Right renal cortex interstitium (tissue), 3 donors: ENCODE results near the gene DHCR7. TPM values are rescaled to one million over a fixed set of nuclear protein-coding genes. Genes with fewer than 3 reads are reported as not detected.

Experiments used
- DNase-seq, 3 donors: peaks; one replicate each; pipeline ENCODE4 v3.0.0-alpha.2; 2013; ENCODE audit warnings: low read depth in 3 of 3, low spot score in 2 of 3
- polyA plus RNA-seq, 3 donors: library from polyadenylated mRNA; unstranded; fragments of 120-200 nt; gene quantifications; one replicate each; pipeline ENCODE4 v1.2.1, GENCODE V29; 2013; ENCODE audit not compliant: insufficient read length in 3 of 3

The DHCR7 gene
- polyA plus RNA-seq, 3 donors: 39.0 to 40.2 (median 39.3) TPM

GRCh38 chr11:71387784-71388636, 60.2 kb downstream of the DHCR7 start:
- no peak for DNase-seq

- no peak for DNase-seq
These were observed 61.0 kb downstream of the DHCR7 start for GRCh38 chr11:71387200-71387599.

DNA sequence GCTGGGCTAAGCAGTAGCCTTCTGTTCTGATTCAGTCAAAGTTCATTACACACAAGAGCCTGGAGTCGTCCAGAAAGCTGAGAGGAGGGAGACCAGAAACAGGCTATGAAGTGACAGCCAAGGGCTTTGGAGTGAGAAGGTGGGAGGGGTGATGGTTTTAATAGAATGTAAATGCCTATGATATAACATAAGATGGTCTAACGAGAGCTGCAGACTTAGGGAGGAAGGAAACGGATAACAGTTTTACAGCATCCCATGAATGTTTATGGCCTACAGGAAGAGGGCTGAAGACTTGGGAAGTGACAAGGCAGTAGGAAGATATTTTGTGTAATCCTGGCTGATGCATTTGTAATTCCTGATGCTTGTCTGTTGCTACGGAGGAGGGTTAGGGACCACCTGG, 62.0 kb downstream of the DHCR7 start:
- DNase-seq: peak in 1 of 3 donors; percentile 31

DNA sequence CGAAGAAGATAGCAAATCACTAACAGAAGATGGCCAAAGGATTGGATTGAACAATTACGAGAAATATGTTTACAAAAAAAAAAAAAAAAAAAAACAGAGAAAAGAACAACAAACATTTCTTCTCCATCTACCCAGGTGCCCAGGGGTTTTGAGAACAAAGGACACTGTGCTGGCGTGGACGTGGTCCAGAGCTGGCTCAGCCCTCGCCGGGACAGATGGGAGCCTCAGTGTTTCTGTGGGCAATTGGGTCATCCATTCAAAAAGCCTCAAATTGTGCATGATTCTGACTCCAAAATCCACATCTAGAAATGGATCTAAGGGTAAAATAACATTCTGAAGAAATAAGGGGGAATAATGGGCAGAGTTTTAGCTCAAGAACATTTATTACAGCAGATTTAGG, 63.1 kb downstream of the DHCR7 start:
- no peak for DNase-seq

- no peak for DNase-seq
These were observed 63.6 kb downstream of the DHCR7 start for GRCh38 chr11:71384561-71384960.

Other genes starting within 250 kb of the DHCR7 start
- 10 to 100 TPM; 25.9 to 28.8 (median 28.4) TPM for gene SHANK2, start 195.8 kb downstream of the DHCR7 start, polyA plus RNA-seq
- 10 to 100 TPM; 35.3 to 38.3 (median 36.4) TPM for gene NADSYN1, start 4.8 kb upstream of the DHCR7 start, polyA plus RNA-seq
- gene KRTAP5-7, start 78.9 kb upstream of the DHCR7 start, polyA plus RNA-seq: under 1 TPM in 1 of 3 donors, not detected in 2; 0.17 TPM
- gene KRTAP5-8, start 89.6 kb upstream of the DHCR7 start, polyA plus RNA-seq: under 1 TPM; 0.37 to 0.75 (median 0.58) TPM
- under 1 TPM; 0.28 to 0.67 (median 0.33) TPM for gene KRTAP5-9, start 100.0 kb upstream of the DHCR7 start, polyA plus RNA-seq
- under 1 TPM; 0.18 to 0.24 (median 0.20) TPM for gene KRTAP5-10, start 117.2 kb upstream of the DHCR7 start, polyA plus RNA-seq
- under 1 TPM in 1 of 3 donors, not detected in 2; 0.28 TPM for gene KRTAP5-11, start 134.5 kb upstream of the DHCR7 start, polyA plus RNA-seq